HEK293T (cell line): ENCODE results near the gene MON2.

ENCODE experiments used
- CTBP1 ChIP-seq: fragments of 450-650 bp; IDR thresholded peaks from 2 replicates; pipeline ENCODE4 v1.6.1; 2016; ENCODE audit warnings: borderline replicate concordance
- ELF4 ChIP-seq: fragments of 450-650 bp; IDR thresholded peaks from 2 replicates; pipeline ENCODE4 v1.6.1; 2017; ENCODE audit warnings: antibody characterized with exemption
- FOXA1 ChIP-seq: fragments of 450-650 bp; IDR thresholded peaks from 2 replicates; pipeline ENCODE4 v1.6.1; 2016; ENCODE audit warnings: mild to moderate bottlenecking
- FOXM1 ChIP-seq: fragments of 450-650 bp; IDR thresholded peaks from 2 replicates; pipeline ENCODE4 v1.6.1; 2017; ENCODE audit warnings: mild to moderate bottlenecking, borderline replicate concordance
- HDGF ChIP-seq: fragments of 450-650 bp; IDR thresholded peaks from 2 replicates; pipeline ENCODE4 v1.6.1; 2017; ENCODE audit warnings: antibody characterized with exemption, borderline replicate concordance
- L3MBTL2 ChIP-seq: fragments of 450-650 bp; conservative IDR thresholded peaks from 2 replicates; pipeline ENCODE4 v1.6.1; 2016; ENCODE audit warnings: mild to moderate bottlenecking
- SP1 ChIP-seq: fragments of 450-650 bp; IDR thresholded peaks from 2 replicates; pipeline ENCODE4 v1.6.1; 2017
- SUZ12 ChIP-seq: fragments of 450-650 bp; IDR thresholded peaks from 2 replicates; pipeline ENCODE4 v1.6.1; 2016; ENCODE audit warnings: mild to moderate bottlenecking
- ZNF384 ChIP-seq: fragments of 450-650 bp; IDR thresholded peaks from 2 replicates; pipeline ENCODE4 v1.6.1; 2016

GRCh38 chr12:62597253-62597652 lies 130.6 kb downstream of the MON2 start:
- no peak for TF ChIP-seq SP1
- no peak for TF ChIP-seq CTBP1
- no peak for TF ChIP-seq SUZ12
- TF ChIP-seq HDGF = no peak
- no peak for TF ChIP-seq ELF4
- no peak for TF ChIP-seq L3MBTL2
- no peak for TF ChIP-seq FOXM1
- no peak for TF ChIP-seq ZNF384
- TF ChIP-seq FOXA1 = no peak
